H1 (cell line): ENCODE data around the gene CRTC3. TPM values are rescaled to one million over a fixed set of nuclear protein-coding genes. Genes with fewer than 3 reads are reported as not detected.

Experiments used
- CTCF ChIA-PET: fragments of 300-600 bp; sonication (Branson Sonifier 250); formaldehyde crosslinking; loops from one replicate; lab custom pipeline; 2021; ENCODE audit not compliant: partially characterized antibody; lab: Charles Lee
- POLR2A ChIA-PET: fragments of 300-600 bp; sonication (Branson Sonifier 250); formaldehyde crosslinking; loops from one replicate; lab custom pipeline; 2021; ENCODE audit warnings: inconsistent platforms; ENCODE audit not compliant: partially characterized antibody; lab: Charles Lee
- DNase-seq, 2 experiments: peaks; one replicate each; pipeline versions ENCODE4 v3.0.0 to v3.0.0-alpha.2; 2010 to 2022; ENCODE audit warnings: low spot score in 2 of 2, low read depth in 1 of 2, mixed read lengths in 1 of 2
- FAIRE-seq: peaks from 2 replicates; lab custom pipeline; 2011; peaks lifted over from hg19 to GRCh38; lab: Jason Lieb, UNC
- H2AFZ ChIP-seq: 2 replicates; pipeline ENCODE4 v1.8.1; 2012; ENCODE audit warnings: low read length, inconsistent platforms
- H2AK5ac ChIP-seq: 2 replicates; pipeline ENCODE4 v1.6.1; 2013; ENCODE audit warnings: low read depth, low read length
- H2BK120ac ChIP-seq: replicated peaks from 2 replicates; pipeline ENCODE3; 2013; ENCODE audit warnings: low read depth, low read length, inconsistent platforms
- H2BK12ac ChIP-seq: 2 replicates; pipeline ENCODE4 v1.6.1; 2013; ENCODE audit warnings: low read depth, low read length
- H2BK15ac ChIP-seq: 2 replicates; pipeline ENCODE4 v1.6.1; 2013; ENCODE audit warnings: low read length
- H2BK20ac ChIP-seq: 2 replicates; pipeline ENCODE4 v1.6.1; 2013; ENCODE audit warnings: low read length
- H2BK5ac ChIP-seq: 2 replicates; pipeline ENCODE4 v1.6.1; 2013; ENCODE audit warnings: low read depth, low read length
- H3K14ac ChIP-seq: 2 replicates; pipeline ENCODE4 v1.6.1; 2013; ENCODE audit warnings: inconsistent platforms; ENCODE audit not compliant: insufficient read length
- H3K18ac ChIP-seq: 2 replicates; pipeline ENCODE4 v1.6.1; 2013; ENCODE audit warnings: low read length; ENCODE audit errors: extremely low read depth
- H3K23ac ChIP-seq: 2 replicates; pipeline ENCODE4 v1.6.1; 2013; ENCODE audit warnings: inconsistent platforms; ENCODE audit not compliant: insufficient read length
- H3K23me2 ChIP-seq: 2 replicates; pipeline ENCODE4 v1.6.1; 2013; ENCODE audit warnings: low read depth, low read length
- H3K27ac ChIP-seq: 2 replicates; pipeline ENCODE4 v1.6.1; 2011; ENCODE audit warnings: low read depth, low read length, inconsistent platforms
- H3K27me3 ChIP-seq, 4 experiments: replicated peaks in 1 of 4; 1 replicate in 1 of 4; 2 replicates in 3 of 4; pipeline versions ENCODE4 v1.6.1 to v1.8.1; 2011 to 2013; ENCODE audit warnings: low read length in 3 of 4, mild to moderate bottlenecking in 3 of 4, inconsistent platforms in 2 of 4, mixed read lengths in 2 of 4, moderate library complexity in 1 of 4; ENCODE audit not compliant: control insufficient read depth in 3 of 4, insufficient read depth in 3 of 4; ENCODE audit errors: extremely low read depth in 1 of 4
- H3K36me3 ChIP-seq, 4 experiments: 2 replicates each; pipeline versions ENCODE4 v1.6.1 to v1.8.1; 2011 to 2013; ENCODE audit warnings: mild to moderate bottlenecking in 4 of 4, low read length in 3 of 4, moderate library complexity in 2 of 4, control low read depth in 1 of 4, inconsistent platforms in 1 of 4; ENCODE audit not compliant: insufficient read depth in 4 of 4, control insufficient read depth in 2 of 4
- H3K4ac ChIP-seq: replicated peaks from 2 replicates; pipeline ENCODE3; 2013; ENCODE audit warnings: low read length, low read depth, mixed read lengths, inconsistent platforms; ENCODE audit not compliant: insufficient read length
- H3K4me1 ChIP-seq, 4 experiments: replicated peaks in 1 of 4; 1 replicate in 1 of 4; 2 replicates in 3 of 4; pipeline versions ENCODE4 v1.6.1 to v1.8.1; 2011 to 2013; ENCODE audit warnings: low read length in 3 of 4, inconsistent platforms in 2 of 4, mixed read lengths in 1 of 4; ENCODE audit not compliant: insufficient read depth in 4 of 4, control insufficient read depth in 3 of 4
- H3K4me2 ChIP-seq, 2 experiments: 2 replicates each; pipeline versions ENCODE4 v1.6.1 to v1.8.1; 2011 to 2013; ENCODE audit warnings: low read depth in 2 of 2, low read length in 2 of 2, control low read depth in 1 of 2, inconsistent platforms in 1 of 2, mild to moderate bottlenecking in 1 of 2; ENCODE audit not compliant: insufficient read depth in 1 of 2
- H3K4me3 ChIP-seq, 4 experiments: fragments of 200-600, 300-600 bp in 1 of 4; sonication (generic), shearing (Covaris generic), sonication (Bioruptor Twin) in 1 of 4; 2 replicates each; pipeline versions ENCODE4 v1.5.1 to v1.8.1; 2011 to 2016; ENCODE audit warnings: low read length in 4 of 4, low read depth in 3 of 4, control low read depth in 2 of 4, inconsistent platforms in 2 of 4, mild to moderate bottlenecking in 2 of 4, mixed read lengths in 1 of 4, moderate library complexity in 1 of 4; ENCODE audit not compliant: insufficient read depth in 2 of 4; ENCODE audit errors: extremely low read depth in 1 of 4
- H3K56ac ChIP-seq: replicated peaks from 2 replicates; pipeline ENCODE3; 2013; ENCODE audit warnings: low read depth, mild to moderate bottlenecking, mixed read lengths, low read length, inconsistent platforms; ENCODE audit not compliant: insufficient read length
- H3K79me1 ChIP-seq: 2 replicates; pipeline ENCODE4 v1.6.1; 2013; ENCODE audit warnings: low read depth, low read length, control low read depth
- H3K79me2 ChIP-seq, 2 experiments: 2 replicates each; pipeline versions ENCODE4 v1.6.1 to v1.8.1; 2012 to 2013; ENCODE audit warnings: low read length in 2 of 2, mild to moderate bottlenecking in 2 of 2, inconsistent platforms in 1 of 2; ENCODE audit not compliant: insufficient read depth in 2 of 2, control insufficient read depth in 1 of 2
- H3K9ac ChIP-seq, 4 experiments: replicated peaks in 1 of 4; 1 replicate in 1 of 4; 2 replicates in 3 of 4; pipeline versions ENCODE4 v1.6.1 to v1.8.1; 2011 to 2013; ENCODE audit warnings: low read depth in 3 of 4, low read length in 3 of 4, control low read depth in 2 of 4, mild to moderate bottlenecking in 2 of 4, moderate library complexity in 2 of 4, inconsistent platforms in 1 of 4; ENCODE audit errors: extremely low read depth in 1 of 4
- H3K9me3 ChIP-seq, 2 experiments: 2 replicates each; pipeline versions ENCODE4 v1.6.1 to v1.8.1; 2012 to 2013; ENCODE audit warnings: mild to moderate bottlenecking in 2 of 2, moderate library complexity in 2 of 2, control low read depth in 1 of 2, inconsistent platforms in 1 of 2, low read depth in 1 of 2, low read length in 1 of 2, mixed read lengths in 1 of 2; ENCODE audit not compliant: insufficient read depth in 2 of 2
- H4K20me1 ChIP-seq, 2 experiments: replicated peaks in 1 of 2; 2 replicates each; pipeline versions ENCODE3 to v1.8.1; 2011 to 2013; ENCODE audit warnings: inconsistent platforms in 2 of 2, low read length in 2 of 2, mild to moderate bottlenecking in 1 of 2; ENCODE audit not compliant: insufficient read depth in 2 of 2, control insufficient read depth in 1 of 2
- H4K5ac ChIP-seq: 2 replicates; pipeline ENCODE4 v1.6.1; 2013; ENCODE audit warnings: low read length, low read depth, mixed read lengths, inconsistent platforms; ENCODE audit not compliant: insufficient read length
- H4K8ac ChIP-seq: 2 replicates; pipeline ENCODE4 v1.8.0; 2013; ENCODE audit warnings: mild to moderate bottlenecking, moderate library complexity, low read length, inconsistent platforms; ENCODE audit not compliant: insufficient read depth; ENCODE audit errors: extremely low read depth
- H4K91ac ChIP-seq: replicated peaks from 2 replicates; pipeline ENCODE3; 2013; ENCODE audit warnings: low read length, mixed read lengths, inconsistent platforms; ENCODE audit not compliant: insufficient read length
- ASH2L ChIP-seq: fragments of 200-600, 300-600 bp; sonication (generic); IDR thresholded peaks from one replicate; pipeline ENCODE4 v1.7.1; 2017; ENCODE audit warnings: low read length
- BACH1 ChIP-seq: IDR thresholded peaks from 2 replicates; pipeline ENCODE4 v1.6.1; 2012; ENCODE audit warnings: low read length, improper control_type of control experiment
- BCL11A ChIP-seq, 2 experiments: IDR thresholded peaks; one replicate each; pipeline ENCODE4 v1.6.1; 2011; ENCODE audit warnings: low read depth in 2 of 2, low read length in 2 of 2, mild to moderate bottlenecking in 2 of 2
- CBX5 ChIP-seq: fragments of 300-800, 300-1000 bp; sonication (generic); IDR thresholded peaks from 2 replicates; pipeline ENCODE4 v1.7.1; 2016; ENCODE audit warnings: antibody characterized with exemption, low read length, low read depth
- CBX8 ChIP-seq: fragments of 300-800, 300-1000 bp; sonication (generic); IDR thresholded peaks from 2 replicates; pipeline ENCODE4 v1.7.1; 2016; ENCODE audit warnings: low read depth, low read length, borderline replicate concordance
- CHD2 ChIP-seq: IDR thresholded peaks from 2 replicates; pipeline ENCODE4 v1.6.1; 2012; ENCODE audit warnings: low read length, improper control_type of control experiment
- CTBP2 ChIP-seq: IDR thresholded peaks from 2 replicates; pipeline ENCODE4 v1.7.0; 2011; ENCODE audit warnings: borderline replicate concordance, mild to moderate bottlenecking, moderate library complexity, mixed read lengths, low read length; ENCODE audit not compliant: insufficient read depth, insufficient read length
- POU5F1 ChIP-seq: IDR thresholded peaks from 2 replicates; pipeline ENCODE4 v1.6.1; 2011; ENCODE audit warnings: low read depth, mild to moderate bottlenecking, low read length, moderate library complexity
- RAD21 ChIP-seq, 2 experiments: IDR thresholded peaks in 1 of 2; conservative IDR thresholded peaks in 1 of 2; 2 replicates each; pipeline ENCODE4 v1.6.1; 2011; ENCODE audit warnings: low read depth in 2 of 2, low read length in 2 of 2, improper control_type of control experiment in 1 of 2, inconsistent platforms in 1 of 2, mild to moderate bottlenecking in 1 of 2, moderate library complexity in 1 of 2
- SIN3A ChIP-seq, 2 experiments: IDR thresholded peaks in 1 of 2; conservative IDR thresholded peaks in 1 of 2; 2 replicates each; pipeline ENCODE4 v1.6.1; 2011 to 2012; ENCODE audit warnings: low read length in 2 of 2, improper control_type of control experiment in 1 of 2, low read depth in 1 of 2, mild to moderate bottlenecking in 1 of 2
- WGBS, 2 experiments: shearing (Covaris generic) in 1 of 2; methylation state at CpG; one replicate each; pipeline versions ENCODE4 v1.1.6 to v1.1.7; 2013 to 2015; ENCODE audit warnings: low lambda C conversion rate in 2 of 2, mixed read lengths in 2 of 2, inconsistent platforms in 1 of 2, low coverage in 1 of 2, missing lambda C conversion rate in 1 of 2; ENCODE audit not compliant: insufficient replicate concordance in 2 of 2, insufficient coverage in 1 of 2, insufficient read length in 1 of 2; ENCODE audit errors: extremely low coverage in 1 of 2, missing lambda C conversion rate in 1 of 2; 5-methylcytosine and 5-hydroxymethylcytosine counted together
- polyA plus RNA-seq, 7 experiments: library from polyadenylated mRNA; depleted of rRNA in 3 of 7; stranded (reverse) in 5 of 7; unstranded in 2 of 7; fragments of >200 nt in 5 of 7; fragments of 200-250 nt in 2 of 7; gene quantifications; 1 replicate in 5 of 7; 2 replicates in 1 of 7; 4 replicates in 1 of 7; pipeline versions ENCODE4 v1.2.1 to v1.2.3, GENCODE V29; 2011 to 2013; ENCODE audit warnings: missing spikeins in 2 of 7, mixed read lengths in 2 of 7
- total RNA-seq: library from RNA; stranded (reverse); fragmentation: NEBNext Ultra II Directional; extraction: Animal tissue kit (Norgen Biotek cat#: 25700); gene quantifications from 2 replicates; pipeline ENCODE4 v1.2.1, GENCODE V29; 2021
- TF ChIP-seq, protein P1 (sequence below), 3 experiments: IDR thresholded peaks; 1 replicate in 2 of 3; 2 replicates in 1 of 3; pipeline versions ENCODE4 v1.5.1 to v1.6.1; 2011; ENCODE audit warnings: low read length in 3 of 3, mild to moderate bottlenecking in 3 of 3, inconsistent platforms in 2 of 3, low read depth in 1 of 3, moderate library complexity in 1 of 3; ENCODE audit not compliant: insufficient read depth in 1 of 3; ENCODE audit errors: control extremely low read depth in 1 of 3

The CRTC3 gene
- total and polyA plus RNA-seq, 2 of the 8 experiments (the other 6 are each of a cell fraction or from before 2014, with no cell fraction given): 5.0 to 5.3 TPM

DNA sequence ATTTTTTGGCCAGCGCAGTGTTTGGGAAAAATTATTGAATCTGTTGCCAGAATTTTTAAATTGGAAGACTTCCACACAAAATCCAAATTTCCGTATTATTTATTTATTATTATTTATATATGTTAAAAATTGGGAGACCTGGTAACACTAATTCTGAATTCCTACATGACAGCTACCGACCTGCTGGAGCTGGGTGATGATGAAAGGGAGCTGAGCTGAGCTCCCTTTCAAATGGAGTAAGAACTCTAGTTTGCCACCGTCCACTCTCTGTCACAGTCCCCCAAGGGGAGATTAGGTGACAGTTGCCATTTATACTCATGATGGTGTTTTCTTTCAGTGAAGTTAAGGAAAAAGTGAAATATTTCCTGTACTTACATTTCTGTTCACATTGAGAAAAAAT is 1.4 kb downstream of the CRTC3 start:
- H2BK15ac ChIP-seq: no peak overlapping the region
- WGBS, 2 experiments: 48% methylated on average over 4 of the region's 4 CpGs; no CpG with 5 or more reads in 1 of the 2 experiments
- no peak overlapping the region for H2AK5ac ChIP-seq
- no peak for DNase-seq
- no peaks in the 10 kb centered on the region for H3K36me3 ChIP-seq
- CTCF ChIA-PET: interaction anchor here (0.7 to 2.5 kb wide), 13 partner anchors 8 to 238 kb away, joined by 3 to 10 read pairs (median 3); no protein-coding TSS in a partner anchor
- H3K9me3 ChIP-seq: no peaks in the 10 kb centered on the region
- no peak overlapping the region for H3K23ac ChIP-seq
- H2BK12ac ChIP-seq: no peak overlapping the region
- no peak overlapping the region for H2BK120ac ChIP-seq
- no peaks in the 10 kb centered on the region; the same call in 1 of the 2 replicates for H3K23me2 ChIP-seq
- no peaks in the 10 kb centered on the region for H3K79me1 ChIP-seq
- POLR2A ChIA-PET: no interaction called here
- no peak overlapping the region for H2AFZ ChIP-seq
- no peak overlapping the region for H2BK5ac ChIP-seq
- no peaks in the 10 kb centered on the region for H3K79me2 ChIP-seq
- H3K27me3 ChIP-seq: peaks cover 7 to 35% (median 29%) of the 10 kb centered on the region in 4 experiments
- peaks cover 0 to 3% of the 10 kb centered on the region in 2 experiments for H4K20me1 ChIP-seq
- H3K18ac ChIP-seq: no peak overlapping the region
- H3K9ac ChIP-seq: no peak overlapping the region
- no peak overlapping the region for H4K8ac ChIP-seq
- 0 out of 7 replicates have a peak, but pooled peaks cover 0 to 2% (median 0%) of the 10 kb centered on the region in 4 experiments for H3K4me1 ChIP-seq
- H3K4ac ChIP-seq: no peak overlapping the region
- peak overlapping the region; percentile 49 to 82; a peak in 3 of 4 replicates for H3K4me2 ChIP-seq
- no peak overlapping the region for H3K27ac ChIP-seq
- no peak overlapping the region for H4K91ac ChIP-seq
- H2BK20ac ChIP-seq: no peak overlapping the region
- no peak overlapping the region for H4K5ac ChIP-seq
- peak overlapping the region in 3 of 4 experiments; percentile 66 to 73 (median 69); a peak in 7 of 8 replicates for H3K4me3 ChIP-seq
- H3K14ac ChIP-seq: no peak overlapping the region
- H3K56ac ChIP-seq: no peak overlapping the region
- FAIRE-seq: no peak
- no peak for TF ChIP-seq SIN3A (conservative IDR thresholded peaks at IDR 0.05 in 1 of 2, IDR thresholded peaks at IDR 0.05 in 1 of 2; ENCODE audit: low read depth in 1 of 2, low read length in 2 of 2)
- no peak for TF ChIP-seq CTBP2
- TF ChIP-seq BCL11A (IDR thresholded peaks at IDR 0.05; ENCODE audit: low read depth in 2 of 2, low read length in 2 of 2): no peak
- TF ChIP-seq CBX8: no peak
- no peak for TF ChIP-seq POU5F1
- TF ChIP-seq, protein P1, sequence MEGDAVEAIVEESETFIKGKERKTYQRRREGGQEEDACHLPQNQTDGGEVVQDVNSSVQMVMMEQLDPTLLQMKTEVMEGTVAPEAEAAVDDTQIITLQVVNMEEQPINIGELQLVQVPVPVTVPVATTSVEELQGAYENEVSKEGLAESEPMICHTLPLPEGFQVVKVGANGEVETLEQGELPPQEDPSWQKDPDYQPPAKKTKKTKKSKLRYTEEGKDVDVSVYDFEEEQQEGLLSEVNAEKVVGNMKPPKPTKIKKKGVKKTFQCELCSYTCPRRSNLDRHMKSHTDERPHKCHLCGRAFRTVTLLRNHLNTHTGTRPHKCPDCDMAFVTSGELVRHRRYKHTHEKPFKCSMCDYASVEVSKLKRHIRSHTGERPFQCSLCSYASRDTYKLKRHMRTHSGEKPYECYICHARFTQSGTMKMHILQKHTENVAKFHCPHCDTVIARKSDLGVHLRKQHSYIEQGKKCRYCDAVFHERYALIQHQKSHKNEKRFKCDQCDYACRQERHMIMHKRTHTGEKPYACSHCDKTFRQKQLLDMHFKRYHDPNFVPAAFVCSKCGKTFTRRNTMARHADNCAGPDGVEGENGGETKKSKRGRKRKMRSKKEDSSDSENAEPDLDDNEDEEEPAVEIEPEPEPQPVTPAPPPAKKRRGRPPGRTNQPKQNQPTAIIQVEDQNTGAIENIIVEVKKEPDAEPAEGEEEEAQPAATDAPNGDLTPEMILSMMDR (IDR thresholded peaks at IDR 0.05; ENCODE audit: control extremely low read depth in 1 of 3, insufficient read depth in 1 of 3, low read depth in 1 of 3, low read length in 3 of 3): no peak
- no peak for TF ChIP-seq RAD21 (IDR thresholded peaks at IDR 0.05 in 1 of 2, conservative IDR thresholded peaks at IDR 0.05 in 1 of 2; ENCODE audit: low read depth in 2 of 2, low read length in 2 of 2)
- no peak for TF ChIP-seq CBX5
- no peak for TF ChIP-seq CHD2
- no peak for TF ChIP-seq BACH1
- no peak for TF ChIP-seq ASH2L
